SU-DHL-6 (cell line): ENCODE measurements around the gene CD1B.

ENCODE experiments used
- H2AFZ ChIP-seq: fragments of 200-600 bp; sonication (generic); 2 replicates; pipeline ENCODE4 v1.6.1; 2014; ENCODE audit warnings: low read depth, mild to moderate bottlenecking, moderate library complexity, mixed read lengths, antibody characterized with exemption, low read length; ENCODE audit not compliant: severe bottlenecking
- H3F3A ChIP-seq: fragments of 200-600 bp; shearing (Covaris generic); 2 replicates; pipeline ENCODE4 v1.6.0; 2016; ENCODE audit warnings: antibody characterized with exemption, mild to moderate bottlenecking; ENCODE audit not compliant: insufficient read depth
- H3K27ac ChIP-seq: fragments of 200-600 bp; sonication (generic); 2 replicates; pipeline ENCODE4 v1.5.1; 2016; ENCODE audit warnings: low read depth, mild to moderate bottlenecking, low read length, moderate library complexity, mixed read lengths
- H3K27me3 ChIP-seq: fragments of 200-600 bp; sonication (generic), shearing (Covaris generic); 2 replicates; pipeline ENCODE4 v1.6.0; 2014; ENCODE audit warnings: mild to moderate bottlenecking, low read length
- H3K36me3 ChIP-seq: fragments of 200-600 bp; sonication (generic); 2 replicates; pipeline ENCODE4 v1.6.1; 2014; ENCODE audit warnings: mild to moderate bottlenecking, low read length, mixed read lengths
- H3K4me2 ChIP-seq: fragments of 300-600, 200-600 bp; shearing (Covaris generic), sonication (generic); 2 replicates; pipeline ENCODE4 v1.6.0; 2014; ENCODE audit warnings: low read length, low read depth, mild to moderate bottlenecking; ENCODE audit not compliant: poor library complexity, severe bottlenecking
- H3K4me3 ChIP-seq: fragments of 200-600 bp; sonication (generic); 2 replicates; pipeline ENCODE4 v1.5.1; 2014; ENCODE audit warnings: antibody characterized with exemption, low read length, mild to moderate bottlenecking, mixed read lengths; ENCODE audit not compliant: insufficient read depth, poor library complexity, severe bottlenecking
- H3K79me2 ChIP-seq: fragments of 200-600 bp; sonication (generic); 2 replicates; pipeline ENCODE4 v1.6.1; 2014; ENCODE audit warnings: mild to moderate bottlenecking, low read length, moderate library complexity; ENCODE audit not compliant: insufficient read depth
- H3K9ac ChIP-seq: fragments of 200-600 bp; sonication (generic); 2 replicates; pipeline ENCODE4 v1.7.0; 2014; ENCODE audit warnings: mild to moderate bottlenecking, low read length
- H3K9me2 ChIP-seq: fragments of 200-600 bp; sonication (generic); replicated peaks from 2 replicates; pipeline ENCODE4 v1.6.1; 2014; ENCODE audit warnings: low read length; ENCODE audit not compliant: insufficient read depth
- H3K9me3 ChIP-seq: fragments of 200-600 bp; sonication (generic); 2 replicates; pipeline ENCODE4 v1.6.1; 2014; ENCODE audit warnings: low read length, mixed read lengths; ENCODE audit not compliant: insufficient read depth
- H4K20me1 ChIP-seq: fragments of 200-600 bp; sonication (generic); 2 replicates; pipeline ENCODE4 v1.6.1; 2014; ENCODE audit warnings: low read depth, mild to moderate bottlenecking, antibody characterized with exemption, low read length, moderate library complexity, mixed read lengths
- EZH2phosphoT487 ChIP-seq: fragments of 200-600 bp; sonication (generic), shearing (Covaris generic); conservative IDR thresholded peaks from 2 replicates; pipeline ENCODE4 v1.6.1; 2018; ENCODE audit warnings: mild to moderate bottlenecking, antibody characterized with exemption, low read length, moderate library complexity, mixed read lengths
- TF ChIP-seq, protein P1 (sequence below): fragments of 200-600 bp; sonication (generic); IDR thresholded peaks from one replicate; pipeline ENCODE4 v1.5.1; 2017; ENCODE audit warnings: antibody characterized with exemption, mild to moderate bottlenecking, low read length, moderate library complexity; ENCODE audit not compliant: insufficient read depth, poor library complexity, severe bottlenecking

Gene CD1B

DNA sequence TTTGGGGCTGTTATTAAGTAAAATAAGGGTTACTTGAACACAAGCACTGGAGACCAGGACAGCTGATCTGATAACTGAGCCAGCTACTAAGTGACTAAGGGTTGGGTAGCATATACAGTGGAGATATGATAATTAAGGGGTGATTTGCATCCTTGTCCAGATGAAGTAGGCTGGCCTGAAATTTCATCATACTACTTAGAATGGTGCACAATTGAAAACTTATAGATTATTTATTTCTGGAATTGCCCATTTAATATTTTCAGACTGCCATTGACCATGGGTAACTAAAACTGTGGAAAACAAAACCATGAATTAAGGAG is 3.8 kb upstream of the CD1B start:
- Histone ChIP-seq H3K4me3 (no peak overlapping the region), H3K9me2 (no peaks in the 10 kb centered on the region), H3K79me2 (no peaks in the 10 kb centered on the region), H3K27ac (no peak overlapping the region), H3K27me3 (no peaks in the 10 kb centered on the region), H4K20me1 (no peaks in the 10 kb centered on the region), H3K4me2 (no peak overlapping the region), H3K9me3 (no peaks in the 10 kb centered on the region), H2AFZ (no peak overlapping the region), H3K9ac (no peak overlapping the region), H3F3A (no peaks in the 10 kb centered on the region), H3K36me3 (no peaks in the 10 kb centered on the region)
- TF ChIP-seq, protein P1, sequence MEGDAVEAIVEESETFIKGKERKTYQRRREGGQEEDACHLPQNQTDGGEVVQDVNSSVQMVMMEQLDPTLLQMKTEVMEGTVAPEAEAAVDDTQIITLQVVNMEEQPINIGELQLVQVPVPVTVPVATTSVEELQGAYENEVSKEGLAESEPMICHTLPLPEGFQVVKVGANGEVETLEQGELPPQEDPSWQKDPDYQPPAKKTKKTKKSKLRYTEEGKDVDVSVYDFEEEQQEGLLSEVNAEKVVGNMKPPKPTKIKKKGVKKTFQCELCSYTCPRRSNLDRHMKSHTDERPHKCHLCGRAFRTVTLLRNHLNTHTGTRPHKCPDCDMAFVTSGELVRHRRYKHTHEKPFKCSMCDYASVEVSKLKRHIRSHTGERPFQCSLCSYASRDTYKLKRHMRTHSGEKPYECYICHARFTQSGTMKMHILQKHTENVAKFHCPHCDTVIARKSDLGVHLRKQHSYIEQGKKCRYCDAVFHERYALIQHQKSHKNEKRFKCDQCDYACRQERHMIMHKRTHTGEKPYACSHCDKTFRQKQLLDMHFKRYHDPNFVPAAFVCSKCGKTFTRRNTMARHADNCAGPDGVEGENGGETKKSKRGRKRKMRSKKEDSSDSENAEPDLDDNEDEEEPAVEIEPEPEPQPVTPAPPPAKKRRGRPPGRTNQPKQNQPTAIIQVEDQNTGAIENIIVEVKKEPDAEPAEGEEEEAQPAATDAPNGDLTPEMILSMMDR: no peak
- no peak for TF ChIP-seq EZH2phosphoT487

DNA sequence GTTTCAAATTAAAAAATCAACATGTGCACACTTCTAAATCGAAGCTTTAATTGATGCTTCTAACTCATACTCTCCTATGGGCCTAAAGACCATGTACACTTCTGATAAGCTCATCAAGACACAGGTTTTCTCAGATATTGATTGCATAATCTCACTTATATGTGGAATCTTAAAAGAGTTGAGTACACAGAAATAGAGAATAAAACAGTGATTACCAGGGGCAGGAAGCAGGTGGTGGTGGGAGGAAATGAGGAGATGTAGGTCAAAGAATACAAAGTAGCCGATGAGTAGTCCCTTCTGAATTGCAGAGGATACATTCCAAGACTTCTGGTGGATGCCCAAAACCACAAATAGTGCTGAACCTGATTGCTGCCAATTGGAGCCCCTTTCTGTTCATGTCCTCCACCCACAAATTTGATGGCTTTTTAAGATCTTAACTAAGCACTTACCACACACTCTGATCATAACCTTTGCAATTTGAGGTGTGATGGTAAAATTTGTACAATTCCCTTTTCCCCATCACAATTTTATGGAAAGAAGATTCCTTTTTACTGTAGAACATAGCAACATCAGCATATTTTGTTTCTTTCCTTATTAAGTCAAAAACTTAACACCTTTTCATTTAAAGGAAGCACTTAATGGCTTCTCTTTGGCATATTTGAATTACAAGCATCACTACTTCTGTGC is 3.3 kb upstream of the CD1B start:
- H3K27me3 ChIP-seq: no peaks in the 10 kb centered on the region
- no peaks in the 10 kb centered on the region for H3K9me2 ChIP-seq
- H3K4me3 ChIP-seq: no peak overlapping the region
- H3F3A ChIP-seq: no peaks in the 10 kb centered on the region
- H3K4me2 ChIP-seq: no peak overlapping the region
- H3K9me3 ChIP-seq: no peaks in the 10 kb centered on the region
- H3K36me3 ChIP-seq: no peaks in the 10 kb centered on the region
- no peak for TF ChIP-seq EZH2phosphoT487
- TF ChIP-seq, protein P1: no peak
- H3K79me2 ChIP-seq: no peaks in the 10 kb centered on the region
- no peaks in the 10 kb centered on the region for H4K20me1 ChIP-seq
- H3K9ac ChIP-seq: no peak overlapping the region
- no peak overlapping the region for H3K27ac ChIP-seq
- no peak overlapping the region for H2AFZ ChIP-seq

DNA sequence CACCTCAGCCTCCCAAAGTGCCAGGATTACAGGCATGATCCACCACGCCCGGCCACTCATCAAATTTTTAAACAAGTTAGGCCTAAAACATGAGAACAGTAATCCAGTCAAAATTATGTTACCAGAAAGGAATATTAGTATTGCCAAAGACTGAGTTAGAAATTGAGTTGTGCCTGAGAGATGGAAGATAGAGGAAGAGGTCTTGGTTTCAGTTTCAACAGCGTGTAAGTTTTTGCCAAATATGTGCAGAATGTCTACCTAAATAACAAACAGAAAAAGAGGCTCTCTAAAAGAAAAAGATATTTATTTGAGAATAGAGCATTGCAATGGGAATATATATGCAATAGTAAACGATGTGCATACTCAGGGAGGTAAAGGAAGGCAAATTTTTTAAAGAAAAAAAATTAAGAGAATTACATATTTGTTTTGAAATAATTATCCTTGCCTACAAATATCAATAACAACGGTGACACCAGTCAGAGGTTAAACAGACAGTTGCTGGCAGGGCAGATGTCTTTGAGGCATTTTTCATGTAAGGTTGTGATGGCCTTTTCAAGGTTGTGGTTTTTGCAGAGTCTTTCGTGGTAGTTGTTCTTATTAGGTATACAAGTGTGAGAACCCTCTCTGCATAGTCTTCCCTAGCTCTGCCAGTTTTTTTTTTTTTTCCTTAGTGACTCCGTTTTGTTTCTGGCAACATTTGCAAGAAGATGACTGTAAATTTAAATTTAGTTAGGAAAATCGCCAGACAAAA is 2.2 kb upstream of the CD1B start:
- Histone ChIP-seq H3K9ac (no peak overlapping the region), H3K27me3 (no peaks in the 10 kb centered on the region), H3K9me2 (no peaks in the 10 kb centered on the region), H4K20me1 (no peaks in the 10 kb centered on the region), H2AFZ (no peak overlapping the region), H3F3A (no peaks in the 10 kb centered on the region), H3K79me2 (no peaks in the 10 kb centered on the region), H3K4me2 (no peak overlapping the region), H3K4me3 (no peak overlapping the region), H3K36me3 (no peaks in the 10 kb centered on the region), H3K9me3 (no peaks in the 10 kb centered on the region), H3K27ac (no peak overlapping the region)
- TF ChIP-seq EZH2phosphoT487: no peak
- TF ChIP-seq, protein P1: no peak
